Activated CD4-positive, alpha-beta T cell treated with anti-CD3 and anti-CD28 coated beads for 36 hours (primary cell): ENCODE measurements around the gene VAT1L. TPM values are rescaled to one million over a fixed set of nuclear protein-coding genes. Genes with fewer than 3 reads are reported as not detected.

ENCODE experiments used
- ATAC-seq: fragments of 200-7000 bp; cut with Tn5 transposase; one replicate; pipeline ENCODE4 v1.10.0; 2021; ENCODE audit warnings: mild to moderate bottlenecking, moderate library complexity
- CTCF ChIA-PET: fragments of 350-600 bp; sonication (Branson Sonifier 250); formaldehyde crosslinking; loops from one replicate; lab custom pipeline; 2021; ENCODE audit warnings: antibody characterized with exemption; lab: Charles Lee
- POLR2A ChIA-PET: fragments of 350-600 bp; sonication (Branson Sonifier 250); formaldehyde crosslinking; loops from one replicate; lab custom pipeline; 2021; ENCODE audit warnings: antibody characterized with exemption, inconsistent platforms; lab: Charles Lee
- DNase-seq: peaks from one replicate; pipeline ENCODE4 v3.0.0-alpha.2; 2020
- H3K27ac Mint-ChIP-seq: one replicate; pipeline ENCODE4 v1.8.0; 2021; ENCODE audit warnings: mixed read lengths
- H3K27me3 Mint-ChIP-seq: one replicate; pipeline ENCODE4 v1.8.0; 2021; ENCODE audit warnings: mixed read lengths
- H3K36me3 Mint-ChIP-seq: one replicate; pipeline ENCODE4 v1.8.0; 2021; ENCODE audit warnings: low read depth, mixed read lengths
- H3K4me1 Mint-ChIP-seq: one replicate; pipeline ENCODE4 v1.8.0; 2021; ENCODE audit warnings: mixed read lengths
- H3K4me3 Mint-ChIP-seq: one replicate; pipeline ENCODE4 v1.8.0; 2021; ENCODE audit warnings: mild to moderate bottlenecking, moderate library complexity, mixed read lengths
- H3K9me3 Mint-ChIP-seq: one replicate; pipeline ENCODE4 v1.8.0; 2021; ENCODE audit warnings: low read depth, mixed read lengths
- intact Hi-C, 2 experiments: fragments of 100-400 bp; cut with DNase I in 1 of 2; cut with micrococcal nuclease in 1 of 2; formaldehyde crosslinking; loops; one replicate each; pipeline versions ENCODE4 v1.14.2 to v1.15.1; 2022 to 2024; cut with DNase I, micrococcal nuclease
- total RNA-seq, 2 experiments: library from RNA; stranded (reverse); gene quantifications; one replicate each; pipeline ENCODE4 v1.2.3, GENCODE V29; 2021

Gene VAT1L
- total RNA-seq, 2 experiments from 2014 or later, result 0.05 TPM; not detected in 1

- Mint-ChIP-seq H3K27me3 (peaks cover 11% of the 10 kb centered on the region), H3K27ac (no peak overlapping the region), H3K36me3 (no peaks in the 10 kb centered on the region), H3K4me3 (no peak overlapping the region), H3K4me1 (no peaks in the 10 kb centered on the region), H3K9me3 (no peaks in the 10 kb centered on the region)
- intact Hi-C loops, result no loop called here
- ChIA-PET POLR2A (no interaction called here), CTCF (interaction anchor here (1.5 kb wide), 1 partner anchor 243 kb away, joined by 3 read pairs; no protein-coding TSS in a partner anchor)
- no peak for ATAC-seq
- no peak for DNase-seq
Measured at GRCh38 chr16:77760800-77761199, 27.6 kb upstream of the VAT1L start.

GRCh38 chr16:77761204-77761603 is 27.2 kb upstream of the VAT1L start:
- no peaks in the 10 kb centered on the region for H3K4me1 Mint-ChIP-seq
- H3K36me3 Mint-ChIP-seq, result no peaks in the 10 kb centered on the region
- no peak overlapping the region for H3K27ac Mint-ChIP-seq
- no peak overlapping the region for H3K4me3 Mint-ChIP-seq
- intact Hi-C loops, result no loop called here
- ATAC-seq (no peak), DNase-seq (no peak)
- peaks cover 9% of the 10 kb centered on the region for H3K27me3 Mint-ChIP-seq
- CTCF ChIA-PET, result interaction anchor here (1.5 kb wide), 1 partner anchor 242 kb away, joined by 3 read pairs; no protein-coding TSS in a partner anchor
- POLR2A ChIA-PET, result no interaction called here
- no peaks in the 10 kb centered on the region for H3K9me3 Mint-ChIP-seq

- no peak for ATAC-seq
- CTCF ChIA-PET, result no interaction called here
- Mint-ChIP-seq H3K9me3 (no peaks in the 10 kb centered on the region), H3K27me3 (peaks cover 6% of the 10 kb centered on the region), H3K36me3 (no peaks in the 10 kb centered on the region), H3K27ac (no peak overlapping the region), H3K4me1 (no peaks in the 10 kb centered on the region), H3K4me3 (no peak overlapping the region)
- no peak for DNase-seq
- POLR2A ChIA-PET, result no interaction called here
- intact Hi-C loops, result no loop called here
Measured at GRCh38 chr16:77762262-77762661, 26.1 kb upstream of the VAT1L start.

GRCh38 chr16:77763994-77764393 is 24.4 kb upstream of the VAT1L start:
- no peak for ATAC-seq
- intact Hi-C loops, result no loop called here
- Mint-ChIP-seq H3K36me3 (no peaks in the 10 kb centered on the region), H3K27me3 (peaks cover 5% of the 10 kb centered on the region), H3K27ac (no peak overlapping the region), H3K4me3 (no peak overlapping the region), H3K9me3 (no peaks in the 10 kb centered on the region), H3K4me1 (no peaks in the 10 kb centered on the region)
- POLR2A ChIA-PET, result no interaction called here
- CTCF ChIA-PET, result no interaction called here
- no peak for DNase-seq

- intact Hi-C loops, result no loop called here
- Mint-ChIP-seq H3K4me1 (no peaks in the 10 kb centered on the region), H3K36me3 (no peaks in the 10 kb centered on the region), H3K9me3 (no peaks in the 10 kb centered on the region), H3K27ac (no peak overlapping the region), H3K27me3 (peaks cover 9% of the 10 kb centered on the region), H3K4me3 (no peak overlapping the region)
- CTCF ChIA-PET, result interaction anchor here (0.6 to 1.1 kb wide), 2 partner anchors 31 to 124 kb away, joined by 3 read pairs; no protein-coding TSS in a partner anchor
- DNase-seq (no peak), ATAC-seq (no peak)
- POLR2A ChIA-PET, result no interaction called here
Measured at GRCh38 chr16:77767211-77767610, 21.2 kb upstream of the VAT1L start.

- ATAC-seq (no peak), DNase-seq (no peak)
- Mint-ChIP-seq H3K9me3 (no peaks in the 10 kb centered on the region), H3K4me3 (no peak overlapping the region), H3K4me1 (no peaks in the 10 kb centered on the region), H3K27ac (no peak overlapping the region), H3K27me3 (peaks cover 8% of the 10 kb centered on the region), H3K36me3 (no peaks in the 10 kb centered on the region)
- ChIA-PET POLR2A (no interaction called here), CTCF (interaction anchor here (1.1 kb wide), 1 partner anchor 32 kb away, joined by 3 read pairs; no protein-coding TSS in a partner anchor)
- intact Hi-C loops, result no loop called here
Measured at GRCh38 chr16:77767826-77768225, 20.5 kb upstream of the VAT1L start.

GRCh38 chr16:77775911-77776909 is 12.2 kb upstream of the VAT1L start:
- intact Hi-C loops, result no loop called here
- no peak for ATAC-seq
- Mint-ChIP-seq H3K4me1 (no peaks in the 10 kb centered on the region), H3K4me3 (no peak overlapping the region), H3K36me3 (no peaks in the 10 kb centered on the region), H3K9me3 (no peaks in the 10 kb centered on the region), H3K27ac (no peak overlapping the region), H3K27me3 (peaks cover 13% of the 10 kb centered on the region)
- POLR2A ChIA-PET, result no interaction called here
- CTCF ChIA-PET, result interaction anchor here (0.8 kb wide), 1 partner anchor 25 kb away, joined by 3 read pairs; no protein-coding TSS in a partner anchor
- DNase-seq, result no peak

- H3K27ac Mint-ChIP-seq, result no peak overlapping the region
- H3K9me3 Mint-ChIP-seq, result no peaks in the 10 kb centered on the region
- H3K4me3 Mint-ChIP-seq, result no peak overlapping the region
- H3K27me3 Mint-ChIP-seq, result peaks cover 10% of the 10 kb centered on the region
- H3K36me3 Mint-ChIP-seq, result no peaks in the 10 kb centered on the region
- no peaks in the 10 kb centered on the region for H3K4me1 Mint-ChIP-seq
- no peak for DNase-seq
- intact Hi-C loops, result no loop called here
- ChIA-PET CTCF (no interaction called here), POLR2A (no interaction called here)
- no peak for ATAC-seq
Measured at GRCh38 chr16:77777745-77778144, 10.6 kb upstream of the VAT1L start.

GRCh38 chr16:77780378-77780837 is 8.0 kb upstream of the VAT1L start:
- no peak for ATAC-seq
- ChIA-PET POLR2A (interaction anchor here (0.6 kb wide), 1 partner anchor 195 kb away, joined by 3 read pairs; no protein-coding TSS in a partner anchor), CTCF (no interaction called here)
- Mint-ChIP-seq H3K27ac (no peak overlapping the region), H3K4me1 (no peaks in the 10 kb centered on the region), H3K4me3 (no peak overlapping the region), H3K9me3 (no peaks in the 10 kb centered on the region), H3K27me3 (peaks cover 15% of the 10 kb centered on the region), H3K36me3 (no peaks in the 10 kb centered on the region)
- DNase-seq, result no peak
- intact Hi-C loops, result no loop called here

- ChIA-PET CTCF (interaction anchor here (0.8 kb wide), 1 partner anchor 867 kb away, joined by 4 read pairs; no protein-coding TSS in a partner anchor), POLR2A (interaction anchor here (0.6 kb wide), 1 partner anchor 196 kb away, joined by 3 read pairs; no protein-coding TSS in a partner anchor)
- Mint-ChIP-seq H3K27ac (no peak overlapping the region), H3K9me3 (no peaks in the 10 kb centered on the region), H3K27me3 (peaks cover 19% of the 10 kb centered on the region), H3K4me1 (no peaks in the 10 kb centered on the region), H3K4me3 (no peak overlapping the region), H3K36me3 (no peaks in the 10 kb centered on the region)
- ATAC-seq, result no peak
- intact Hi-C loops, result no loop called here
- no peak for DNase-seq
Measured at GRCh38 chr16:77781091-77781490, 7.3 kb upstream of the VAT1L start.

- peak; percentile 53 for ATAC-seq
- ChIA-PET CTCF (interaction anchor here (0.6 kb wide), 1 partner anchor 125 kb away, joined by 3 read pairs; no protein-coding TSS in a partner anchor), POLR2A (no interaction called here)
- Mint-ChIP-seq H3K4me3 (no peak overlapping the region), H3K4me1 (no peaks in the 10 kb centered on the region), H3K36me3 (no peaks in the 10 kb centered on the region), H3K9me3 (no peaks in the 10 kb centered on the region), H3K27me3 (peaks cover 33% of the 10 kb centered on the region), H3K27ac (no peak overlapping the region)
- DNase-seq, result no peak
- intact Hi-C loops, result loop anchor here in 1 of 2 experiments (2.0 kb wide), 1 partner anchor 106 kb away; no protein-coding TSS in a partner anchor
Measured at GRCh38 chr16:77782694-77783093, 5.7 kb upstream of the VAT1L start.
